Amniotic epithelial cell (primary cell): ENCODE results near the gene STIM1.
"Not testable (repeated sequence)": the region's sequence is repeated elsewhere in the genome, so short reads cannot be mapped to it uniquely, and the experiment has no call there.

Experiments
- DNase-seq: peaks from one replicate; pipeline ENCODE4 v3.0.0-alpha.2; 2010; ENCODE audit warnings: low read depth

Gene STIM1

GRCh38 chr11:3885855-3886254, 30.4 kb downstream of the STIM1 start:
- DNase-seq, result no peak

GRCh38 chr11:3886985-3887384, 31.5 kb downstream of the STIM1 start:
- no peak for DNase-seq

- DNase-seq, result no peak
These were observed 33.4 kb downstream of the STIM1 start for GRCh38 chr11:3888876-3889275.

GRCh38 chr11:3890014-3890413, 34.5 kb downstream of the STIM1 start:
- DNase-seq, result no peak

- no peak for DNase-seq
These were observed 35.3 kb downstream of the STIM1 start for GRCh38 chr11:3890806-3891205.

GRCh38 chr11:3891751-3892150, 36.3 kb downstream of the STIM1 start:
- DNase-seq, result no peak

- DNase-seq, result no peak
These were observed 36.7 kb downstream of the STIM1 start for GRCh38 chr11:3892156-3892555.

GRCh38 chr11:3893311-3893710, 37.8 kb downstream of the STIM1 start:
- DNase-seq, result no peak

- DNase-seq, result no peak
These were observed 38.8 kb downstream of the STIM1 start for GRCh38 chr11:3894128-3894731.

- DNase-seq, result no peak
These were observed 41.2 kb downstream of the STIM1 start for GRCh38 chr11:3896644-3897043.

- DNase-seq, result not testable (repeated sequence)
These were observed 44.8 kb downstream of the STIM1 start for GRCh38 chr11:3900230-3900629.

GRCh38 chr11:3901249-3902025, 46.0 kb downstream of the STIM1 start:
- DNase-seq, result no peak

GRCh38 chr11:3902441-3902840, 47.0 kb downstream of the STIM1 start:
- no peak for DNase-seq

GRCh38 chr11:3903207-3903896, 47.9 kb downstream of the STIM1 start:
- peak; percentile 27 for DNase-seq

- DNase-seq, result no peak
These were observed 48.8 kb downstream of the STIM1 start for GRCh38 chr11:3904228-3904627.

- peak; percentile 96 for DNase-seq
These were observed 49.9 kb downstream of the STIM1 start for GRCh38 chr11:3905080-3905953.

GRCh38 chr11:3906166-3906565, 50.7 kb downstream of the STIM1 start:
- peak; percentile 28 for DNase-seq

- DNase-seq, result no peak
These were observed 52.1 kb downstream of the STIM1 start for GRCh38 chr11:3907590-3907989.

- DNase-seq, result no peak
These were observed 54.4 kb downstream of the STIM1 start for GRCh38 chr11:3909901-3910300.

GRCh38 chr11:3911908-3912505, 56.5 kb downstream of the STIM1 start:
- DNase-seq, result no peak

GRCh38 chr11:3913921-3914320, 58.5 kb downstream of the STIM1 start:
- DNase-seq, result no peak

GRCh38 chr11:3914805-3915204, 59.3 kb downstream of the STIM1 start:
- DNase-seq, result peak; percentile 30
